ENCODE data around the gene SERPINA10. TPM values are rescaled to one million over a fixed set of nuclear protein-coding genes. Genes with fewer than 3 reads are reported as not detected.
"Not testable (repeated sequence)": the region's sequence is repeated elsewhere in the genome, so short reads cannot be mapped to it uniquely, and the experiment has no call there.

Gene SERPINA10
- total RNA-seq, 1 donor from 2014 or later = not detected

- DNase-seq (ENCODE audit: low read depth, low spot score) = no peak
Measured at GRCh38 chr14:94313991-94314655, 21.1 kb upstream of the SERPINA10 start.

- DNase-seq (ENCODE audit: low read depth, low spot score) = no peak
Measured at GRCh38 chr14:94312481-94313246, 19.6 kb upstream of the SERPINA10 start.

- no peak for DNase-seq (ENCODE audit: low read depth, low spot score)
Measured at GRCh38 chr14:94310248-94310647, 17.2 kb upstream of the SERPINA10 start.

- DNase-seq (ENCODE audit: low read depth, low spot score) = no peak
Measured at GRCh38 chr14:94309721-94310120, 16.7 kb upstream of the SERPINA10 start.

- DNase-seq (ENCODE audit: low read depth, low spot score) = no peak
Measured at GRCh38 chr14:94307410-94307992, 14.4 kb upstream of the SERPINA10 start.

GRCh38 chr14:94306047-94306978 lies 13.2 kb upstream of the SERPINA10 start:
- no peak for DNase-seq (ENCODE audit: low read depth, low spot score)

- DNase-seq (ENCODE audit: low read depth, low spot score) = no peak
Measured at GRCh38 chr14:94305620-94306019, 12.6 kb upstream of the SERPINA10 start.

GRCh38 chr14:94304243-94304642 lies 11.2 kb upstream of the SERPINA10 start:
- DNase-seq (ENCODE audit: low read depth, low spot score) = no peak

GRCh38 chr14:94303111-94303510 lies 10.0 kb upstream of the SERPINA10 start:
- DNase-seq (ENCODE audit: low read depth, low spot score) = no peak

GRCh38 chr14:94298130-94298529 lies 5.1 kb upstream of the SERPINA10 start:
- no peak for DNase-seq (ENCODE audit: low read depth, low spot score)

GRCh38 chr14:94296181-94296545 lies 3.1 kb upstream of the SERPINA10 start:
- DNase-seq (ENCODE audit: low read depth, low spot score) = not testable (repeated sequence)

GRCh38 chr14:94295360-94296180 lies 2.5 kb upstream of the SERPINA10 start:
- no peak for DNase-seq (ENCODE audit: low read depth, low spot score)

- no peak for DNase-seq (ENCODE audit: low read depth, low spot score)
Measured at GRCh38 chr14:94293578-94293924, 483 bp upstream of the SERPINA10 start.

- no peak for DNase-seq (ENCODE audit: low read depth, low spot score)
Measured at GRCh38 chr14:94292526-94292871, 569 bp downstream of the SERPINA10 start.

- DNase-seq (ENCODE audit: low read depth, low spot score) = no peak
Measured at GRCh38 chr14:94291906-94292525, 1.1 kb downstream of the SERPINA10 start.

- DNase-seq (ENCODE audit: low read depth, low spot score) = no peak
Measured at GRCh38 chr14:94291159-94291905, 1.7 kb downstream of the SERPINA10 start.

- DNase-seq (ENCODE audit: low read depth, low spot score) = no peak
Measured at GRCh38 chr14:94290197-94290596, 2.9 kb downstream of the SERPINA10 start.

GRCh38 chr14:94288610-94289465 lies 4.2 kb downstream of the SERPINA10 start:
- DNase-seq (ENCODE audit: low read depth, low spot score) = no peak

- DNase-seq (ENCODE audit: low read depth, low spot score) = no peak
Measured at GRCh38 chr14:94285158-94285557, 7.9 kb downstream of the SERPINA10 start.

Measured in pulmonary artery endothelial cell (primary cell).